Trophoblast cell (in vitro differentiated cells and primary cell): ENCODE measurements around the gene ITPK1.

Source experiments
- DNase-seq, 2 donors: peaks; one replicate each; pipeline ENCODE4 v3.0.0-alpha.2; 2016
- H2AFZ ChIP-seq: 2 replicates; pipeline ENCODE4 v1.6.1; 2013; ENCODE audit warnings: low read length, moderate library complexity, mild to moderate bottlenecking; ENCODE audit not compliant: insufficient read depth, poor library complexity
- H2AK5ac ChIP-seq: 2 replicates; pipeline ENCODE4 v1.6.1; 2013; ENCODE audit warnings: mild to moderate bottlenecking, low read length
- H2BK120ac ChIP-seq: 2 replicates; pipeline ENCODE4 v1.6.1; 2013; ENCODE audit warnings: low read length, mild to moderate bottlenecking, moderate library complexity; ENCODE audit not compliant: insufficient read depth, poor library complexity
- H2BK12ac ChIP-seq: 2 replicates; pipeline ENCODE4 v1.6.1; 2013; ENCODE audit warnings: mild to moderate bottlenecking, low read length, moderate library complexity
- H2BK5ac ChIP-seq: 2 replicates; pipeline ENCODE4 v1.6.1; 2013; ENCODE audit warnings: low read length, low read depth, moderate library complexity, mild to moderate bottlenecking; ENCODE audit not compliant: poor library complexity
- H3K14ac ChIP-seq: 2 replicates; pipeline ENCODE4 v1.6.1; 2013; ENCODE audit warnings: mild to moderate bottlenecking, low read length
- H3K18ac ChIP-seq: 2 replicates; pipeline ENCODE4 v1.6.1; 2013; ENCODE audit warnings: mild to moderate bottlenecking, low read length
- H3K23ac ChIP-seq: 2 replicates; pipeline ENCODE4 v1.6.1; 2013; ENCODE audit warnings: low read length
- H3K27ac ChIP-seq: 2 replicates; pipeline ENCODE4 v1.5.1; 2013; ENCODE audit warnings: low read depth, mild to moderate bottlenecking, inconsistent platforms, low read length, moderate library complexity
- H3K27me3 ChIP-seq: 2 replicates; pipeline ENCODE4 v1.6.1; 2013; ENCODE audit warnings: inconsistent platforms, mild to moderate bottlenecking, low read length, moderate library complexity; ENCODE audit not compliant: insufficient read depth
- H3K36me3 ChIP-seq, 2 experiments: 1 replicate in 1 of 2; 2 replicates in 1 of 2; pipeline ENCODE4 v1.6.1; 2013; ENCODE audit warnings: low read length in 2 of 2, mild to moderate bottlenecking in 2 of 2, moderate library complexity in 1 of 2; ENCODE audit not compliant: insufficient read depth in 2 of 2, control insufficient read depth in 1 of 2
- H3K4ac ChIP-seq: 2 replicates; pipeline ENCODE4 v1.6.1; 2013; ENCODE audit warnings: low read depth, mild to moderate bottlenecking, low read length, moderate library complexity
- H3K4me1 ChIP-seq, 2 experiments: 1 replicate in 1 of 2; 2 replicates in 1 of 2; pipeline ENCODE4 v1.6.1; 2013; ENCODE audit warnings: low read length in 2 of 2, mild to moderate bottlenecking in 2 of 2, moderate library complexity in 1 of 2; ENCODE audit not compliant: insufficient read depth in 2 of 2, control insufficient read depth in 1 of 2
- H3K4me2 ChIP-seq: 2 replicates; pipeline ENCODE4 v1.6.1; 2013; ENCODE audit warnings: inconsistent platforms, mild to moderate bottlenecking, low read length, moderate library complexity
- H3K4me3 ChIP-seq: 2 replicates; pipeline ENCODE4 v1.5.1; 2013; ENCODE audit warnings: mild to moderate bottlenecking, low read depth, low read length, inconsistent platforms
- H3K79me1 ChIP-seq: one replicate; pipeline ENCODE4 v1.6.1; 2013; ENCODE audit warnings: low read length
- H3K79me2 ChIP-seq: 2 replicates; pipeline ENCODE4 v1.6.1; 2013; ENCODE audit warnings: low read length, mild to moderate bottlenecking; ENCODE audit not compliant: control insufficient read depth, insufficient read depth, poor library complexity
- H3K9ac ChIP-seq: 2 replicates; pipeline ENCODE4 v1.6.1; 2013; ENCODE audit warnings: mild to moderate bottlenecking, low read length
- H3K9me3 ChIP-seq: 2 replicates; pipeline ENCODE4 v1.6.1; 2013; ENCODE audit warnings: low read depth, mild to moderate bottlenecking, control low read depth, inconsistent platforms, low read length; ENCODE audit not compliant: insufficient read depth
- H4K12ac ChIP-seq: 2 replicates; pipeline ENCODE4 v1.6.1; 2013; ENCODE audit warnings: low read depth, mild to moderate bottlenecking, low read length, moderate library complexity
- H4K8ac ChIP-seq: 2 replicates; pipeline ENCODE4 v1.6.1; 2013; ENCODE audit warnings: low read depth, mild to moderate bottlenecking, low read length, moderate library complexity
- H4K91ac ChIP-seq: one replicate; pipeline ENCODE4 v1.6.1; 2013; ENCODE audit warnings: low read depth, mild to moderate bottlenecking, low read length, moderate library complexity
- WGBS: extraction: QIAGEN DNeasy Blood & Tissue Kit; methylation state at CpG from one replicate; pipeline ENCODE4 v1.1.7; 2013; ENCODE audit warnings: missing lambda C conversion rate; ENCODE audit not compliant: insufficient read length, insufficient coverage; ENCODE audit errors: extremely low coverage; 5-methylcytosine and 5-hydroxymethylcytosine counted together

Gene ITPK1

DNA sequence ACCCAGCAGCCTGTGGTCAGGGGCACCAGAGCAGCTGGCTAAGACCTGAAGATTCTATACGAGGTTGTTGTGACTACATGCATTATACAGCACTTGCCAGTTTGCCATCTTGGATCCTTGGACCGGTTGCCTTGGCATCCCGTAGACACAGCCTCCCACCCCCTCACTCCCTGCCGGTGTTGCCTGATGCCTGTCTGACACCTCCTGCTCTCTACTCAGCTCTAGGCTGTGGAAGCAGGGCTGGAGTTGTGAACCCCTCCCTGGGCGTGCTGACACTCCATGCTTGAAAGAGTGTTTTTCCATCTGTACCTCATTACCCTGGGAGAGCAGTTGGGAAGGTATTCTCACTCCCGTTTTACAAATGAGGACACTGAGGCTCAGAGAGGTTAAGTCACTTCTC is 190.3 kb downstream of the ITPK1 start:
- H4K12ac ChIP-seq = no peak overlapping the region
- H3K27ac ChIP-seq = no peak overlapping the region
- no peak overlapping the region for H2BK120ac ChIP-seq
- H2BK5ac ChIP-seq = no peak overlapping the region
- H2AK5ac ChIP-seq = no peak overlapping the region
- no peak overlapping the region for H3K23ac ChIP-seq
- no peak overlapping the region for H2AFZ ChIP-seq
- no peaks in the 10 kb centered on the region for H3K27me3 ChIP-seq
- H3K36me3 ChIP-seq = no peaks in the 10 kb centered on the region
- no peak overlapping the region for H3K18ac ChIP-seq
- DNase-seq = no peak
- H3K9me3 ChIP-seq = peaks cover 2% of the 10 kb centered on the region
- H3K4me1 ChIP-seq = peaks cover 0 to 5% of the 10 kb centered on the region in 2 experiments
- H3K4ac ChIP-seq = no peak overlapping the region
- H3K4me3 ChIP-seq = no peak overlapping the region
- no peak overlapping the region for H3K14ac ChIP-seq
- WGBS = no CpG with 5 or more reads among the region's 6 CpGs
- no peak overlapping the region for H4K8ac ChIP-seq
- H3K9ac ChIP-seq = no peak overlapping the region
- H2BK12ac ChIP-seq = no peak overlapping the region
- no peaks in the 10 kb centered on the region for H3K79me2 ChIP-seq
- no peak overlapping the region for H4K91ac ChIP-seq
- H3K79me1 ChIP-seq = no peaks in the 10 kb centered on the region
- H3K4me2 ChIP-seq = no peak overlapping the region

DNA sequence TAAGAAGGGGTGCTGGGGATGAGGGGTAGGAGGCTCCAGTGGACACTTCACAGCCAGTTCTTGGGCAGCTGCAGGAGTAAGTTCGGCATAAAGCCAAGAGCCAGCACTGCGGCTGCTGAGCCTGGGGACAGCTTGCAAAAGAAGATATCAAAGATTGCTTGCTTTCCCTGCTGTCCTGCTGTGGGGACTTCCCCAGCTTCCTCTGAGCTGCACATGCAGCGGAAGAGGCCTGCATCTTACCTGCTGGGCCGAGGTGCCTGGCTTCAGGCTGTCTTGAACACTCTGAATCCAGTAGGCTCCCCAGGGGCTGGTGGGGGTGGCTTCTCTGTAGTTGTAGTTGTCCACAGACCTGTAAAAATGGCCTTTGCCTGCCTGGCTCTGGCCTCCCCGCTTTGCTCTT is 191.5 kb downstream of the ITPK1 start:
- no CpG with 5 or more reads among the region's 5 CpGs for WGBS

DNA sequence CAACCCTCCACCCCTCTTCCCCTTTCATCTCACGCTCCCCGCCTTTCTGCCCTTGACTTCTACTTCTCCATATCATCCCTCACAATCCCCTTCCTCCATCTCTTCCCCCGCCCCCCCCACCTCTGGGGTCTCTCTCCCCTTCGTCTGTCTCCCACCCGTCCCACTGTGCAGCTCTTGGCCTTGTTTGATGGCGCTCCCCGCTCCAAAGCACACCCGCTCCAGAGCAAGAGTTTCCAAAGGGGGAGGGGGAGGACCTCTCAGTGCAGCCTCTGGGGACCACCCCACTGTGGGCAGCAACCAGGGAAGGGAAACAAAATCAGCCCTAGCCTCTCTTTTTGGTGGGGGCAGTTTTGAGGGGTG is 192.0 kb downstream of the ITPK1 start:
- Histone ChIP-seq H3K4me3 (peak overlapping the region; percentile 61), H2AFZ (no peak overlapping the region), H3K4ac (no peak overlapping the region), H3K18ac (no peak overlapping the region), H3K27me3 (no peaks in the 10 kb centered on the region), H2BK12ac (no peak overlapping the region), H3K23ac (no peak overlapping the region), H4K12ac (no peak overlapping the region), H3K4me1 (peaks cover 0 to 5% of the 10 kb centered on the region in 2 experiments), H3K9ac (no peak overlapping the region), H3K36me3 (no peaks in the 10 kb centered on the region), H3K14ac (no peak overlapping the region), H3K4me2 (peak overlapping the region; percentile 95), H3K79me2 (no peaks in the 10 kb centered on the region), H2AK5ac (no peak overlapping the region), H2BK5ac (no peak overlapping the region), H4K8ac (no peak overlapping the region), H3K9me3 (peaks cover 2% of the 10 kb centered on the region), H3K79me1 (no peaks in the 10 kb centered on the region), H3K27ac (no peak overlapping the region), H2BK120ac (no peak overlapping the region), H4K91ac (no peak overlapping the region)
- no peak for DNase-seq
- WGBS = no CpG with 5 or more reads among the region's 8 CpGs

More for the DNA sequence above, 191.5 kb downstream of the ITPK1 start:
- Histone ChIP-seq H3K9me3 (peaks cover 2% of the 10 kb centered on the region), H3K79me2 (no peaks in the 10 kb centered on the region), H2BK12ac (no peak overlapping the region), H3K27ac (no peak overlapping the region), H3K18ac (no peak overlapping the region), H2AK5ac (no peak overlapping the region), H4K8ac (no peak overlapping the region), H2AFZ (no peak overlapping the region), H3K9ac (no peak overlapping the region), H2BK120ac (no peak overlapping the region), H3K79me1 (no peaks in the 10 kb centered on the region), H3K4me3 (no peak overlapping the region), H3K27me3 (no peaks in the 10 kb centered on the region), H2BK5ac (no peak overlapping the region), H3K4me2 (no peak overlapping the region), H4K91ac (no peak overlapping the region), H3K14ac (no peak overlapping the region), H3K36me3 (no peaks in the 10 kb centered on the region), H3K4me1 (peaks cover 0 to 5% of the 10 kb centered on the region in 2 experiments), H3K4ac (no peak overlapping the region), H3K23ac (no peak overlapping the region), H4K12ac (no peak overlapping the region)
- no peak for DNase-seq

- Histone ChIP-seq H3K18ac (no peak within 1 kb of the TSS), H2BK12ac (no peak within 1 kb of the TSS), H3K9me3 (peaks cover 2% of the 10 kb centered on the region), H3K79me2 (no peaks in the 10 kb centered on the region), H3K23ac (no peak within 1 kb of the TSS), H2AFZ (no peak within 1 kb of the TSS), H4K91ac (no peak within 1 kb of the TSS), H3K4me1 (peaks cover 0 to 5% of the 10 kb centered on the region in 2 experiments), H3K4me3 (peak within 1 kb of the TSS; percentile 68), H2BK120ac (no peak within 1 kb of the TSS), H3K79me1 (no peaks in the 10 kb centered on the region), H2BK5ac (no peak within 1 kb of the TSS), H3K4ac (no peak within 1 kb of the TSS), H3K9ac (no peak within 1 kb of the TSS), H2AK5ac (no peak within 1 kb of the TSS), H3K27me3 (no peaks in the 10 kb centered on the region), H3K4me2 (peak within 1 kb of the TSS; percentile 95), H3K36me3 (no peaks in the 10 kb centered on the region), H3K14ac (no peak within 1 kb of the TSS), H3K27ac (no peak within 1 kb of the TSS), H4K8ac (no peak within 1 kb of the TSS), H4K12ac (no peak within 1 kb of the TSS)
- DNase-seq = peak; percentile 7 to 56
- WGBS = no CpG with 5 or more reads among the region's 86 CpGs
Observed at GRCh38 chr14:92922883-92923743, 192.6 kb downstream of the ITPK1 start, which contains the start of gene CHGA. Gene CHGA, plus strand, starts transcription at chr14:92923150. Its CDS starts 210 bp downstream, at chr14:92923360.
